ENCODE measurements around the gene CDK5.
A peak's percentile ranks its signal among the peaks of the same experiment; 100 is the strongest.

The CDK5 gene

DNA sequence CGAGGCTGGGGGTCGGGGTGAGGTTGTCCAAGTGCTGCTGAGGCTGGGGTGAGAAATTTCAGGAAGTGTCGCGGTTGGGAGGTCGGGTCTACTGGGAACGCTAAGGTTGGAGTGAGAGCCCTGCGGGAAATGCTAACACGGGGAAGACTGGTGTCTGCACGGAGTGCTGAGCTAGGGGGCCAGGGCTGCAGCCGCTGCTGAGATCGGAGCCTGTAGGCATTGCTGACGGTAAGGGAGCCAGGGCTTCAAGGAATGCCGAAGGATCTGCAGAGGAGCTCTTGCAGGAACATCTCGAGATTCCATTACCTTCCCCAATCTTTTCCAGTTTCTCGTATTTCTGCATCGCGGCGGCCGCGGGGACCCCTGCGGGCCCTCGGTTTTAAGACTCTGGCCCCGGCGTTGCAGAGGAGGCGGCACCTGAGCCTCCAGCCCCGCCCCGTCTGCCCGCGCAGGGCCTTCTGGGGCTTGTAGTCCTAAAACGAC is at the start of gene CDK5:
Gene CDK5 (minus strand): TSS at position 392 of the 483 bp plus-strand sequence. CDS start 49 bp downstream, at position 343.
- DNase-seq: no peak

DNA sequence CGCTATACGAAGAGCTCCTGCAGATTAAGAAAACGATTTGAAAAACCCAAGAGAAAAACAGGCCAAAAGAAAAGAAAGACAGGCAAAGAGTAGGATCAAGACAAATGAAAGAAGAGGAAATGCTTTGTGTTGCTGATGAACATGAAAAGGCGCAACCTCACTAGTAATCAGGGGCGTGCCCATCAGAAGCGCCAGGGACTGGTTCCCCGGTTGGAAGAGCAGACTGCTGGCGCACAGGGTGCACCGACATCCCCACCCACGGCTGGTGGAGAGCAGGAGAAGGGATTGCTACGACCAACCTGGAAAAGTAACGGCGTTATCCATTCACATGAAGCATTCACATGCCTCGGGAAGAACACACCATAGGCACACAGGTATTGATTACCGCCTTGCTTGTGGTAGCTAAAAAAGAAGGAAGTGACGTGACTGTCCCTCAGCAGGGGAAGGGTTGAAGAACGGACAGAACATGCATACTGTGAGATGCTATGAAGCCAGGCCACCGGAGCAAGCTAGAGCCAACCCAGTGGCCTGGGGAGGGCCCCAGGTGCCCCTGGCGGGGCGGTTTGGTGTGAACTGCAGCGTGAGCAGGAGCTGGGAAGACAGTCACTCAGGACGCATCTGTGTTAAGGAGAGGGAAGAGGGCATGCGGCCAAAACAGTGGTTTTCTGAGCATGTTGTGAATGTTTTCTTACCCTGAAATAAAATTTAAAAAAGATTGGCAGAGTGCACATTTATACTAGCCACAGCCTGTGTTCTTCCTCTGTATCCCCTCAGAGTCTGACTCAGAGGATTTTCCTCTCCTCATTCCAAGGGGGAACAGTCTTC is 46.9 kb upstream of the CDK5 start:
- no peak for DNase-seq

DNA sequence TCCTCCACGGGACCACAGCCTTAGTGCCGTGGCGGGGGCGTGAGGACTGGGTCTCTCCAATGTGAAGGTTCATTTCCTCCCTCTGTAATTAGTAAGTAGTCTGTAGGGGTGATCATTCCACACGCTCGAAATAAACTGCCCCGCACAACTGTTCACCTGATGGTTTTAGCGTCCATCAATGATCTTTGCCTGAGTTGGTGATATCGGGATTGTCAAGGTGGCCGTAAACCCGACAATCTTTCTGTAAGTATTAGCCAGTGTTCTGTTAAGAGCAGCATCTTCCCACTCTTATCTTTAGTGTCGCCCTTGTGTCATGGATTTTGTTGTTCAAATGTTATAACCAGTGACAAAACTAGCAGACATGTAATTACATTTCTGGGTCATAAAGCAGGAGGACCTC is 46.3 kb upstream of the CDK5 start:
- DNase-seq: no peak

DNA sequence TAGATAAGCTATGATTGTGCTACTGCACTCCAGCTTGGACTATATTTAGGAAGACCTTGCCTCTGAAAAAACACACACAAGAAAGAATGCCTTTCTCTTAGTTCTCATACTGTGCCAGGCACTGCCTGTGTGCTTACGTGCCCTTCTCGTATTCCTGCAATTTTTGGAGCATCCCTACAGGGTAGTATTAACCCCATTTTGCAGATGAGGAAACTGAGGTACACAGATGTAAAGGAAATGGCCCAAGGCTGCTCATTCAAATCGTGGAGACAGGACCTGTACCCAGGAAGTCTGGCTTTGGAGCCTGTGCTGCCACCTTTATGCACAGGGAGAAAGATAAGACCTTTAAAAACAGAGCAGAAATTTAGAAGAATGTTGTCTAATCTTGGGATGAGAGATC is 45.3 kb upstream of the CDK5 start:
- no peak for DNase-seq

DNA sequence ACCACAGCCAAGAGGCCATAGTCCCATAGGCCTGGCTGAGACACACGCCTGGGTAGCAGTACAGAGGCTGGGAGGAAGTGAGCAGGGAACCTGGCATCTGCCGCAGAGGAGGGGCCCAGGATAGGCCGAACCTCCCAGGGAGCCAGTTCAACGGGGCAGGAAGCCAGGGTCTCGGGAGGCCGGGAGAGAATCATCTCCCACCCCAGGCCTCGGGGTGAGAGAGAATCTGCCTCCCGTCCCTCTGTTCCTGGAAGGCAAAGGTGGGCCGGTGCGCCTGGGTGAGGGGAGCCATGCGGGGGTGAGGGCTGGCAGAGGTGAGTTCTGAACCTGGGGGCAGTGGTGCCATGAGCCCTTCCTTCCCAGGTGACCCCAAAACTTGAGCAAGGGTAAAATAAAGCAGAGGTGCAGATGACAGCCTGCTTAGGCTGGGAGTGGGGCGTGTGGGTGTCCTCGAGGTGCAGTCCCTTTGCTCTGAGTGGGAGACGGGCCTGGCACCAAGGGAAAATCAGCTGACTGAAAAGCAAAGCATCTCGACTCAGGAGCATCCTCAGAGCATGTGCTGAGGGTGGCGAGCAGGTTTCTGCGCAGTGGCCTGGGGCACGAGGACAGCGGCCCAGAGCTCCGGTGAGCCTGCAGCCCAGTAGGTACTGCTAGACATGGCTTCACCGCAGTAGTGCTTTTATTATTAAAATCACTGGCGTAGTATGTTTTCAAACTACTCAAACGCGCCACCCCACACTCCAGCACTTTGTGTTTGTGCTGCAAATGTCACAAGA is 44.1 kb upstream of the CDK5 start:
- DNase-seq: no peak

DNA sequence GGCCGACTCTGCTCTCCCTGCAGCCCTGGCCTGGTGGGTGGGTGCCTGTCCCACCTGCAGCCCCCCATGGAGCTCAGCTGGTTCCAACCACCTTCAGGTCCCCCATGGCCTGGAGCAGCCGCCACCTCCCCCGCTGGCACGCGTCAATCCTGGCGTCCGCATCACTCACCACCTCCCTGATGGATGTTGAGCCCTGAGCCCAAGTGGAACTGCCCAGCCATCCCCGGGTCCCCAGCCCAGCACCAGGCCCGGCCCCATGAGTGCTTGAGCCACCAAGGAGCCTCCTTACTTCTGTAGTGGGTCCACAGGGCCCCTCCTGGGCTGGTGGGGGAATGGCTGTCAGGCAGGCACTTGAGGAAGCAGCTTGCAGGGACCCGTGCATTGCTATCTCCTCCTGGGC is 43.2 kb upstream of the CDK5 start:
- no peak for DNase-seq

DNA sequence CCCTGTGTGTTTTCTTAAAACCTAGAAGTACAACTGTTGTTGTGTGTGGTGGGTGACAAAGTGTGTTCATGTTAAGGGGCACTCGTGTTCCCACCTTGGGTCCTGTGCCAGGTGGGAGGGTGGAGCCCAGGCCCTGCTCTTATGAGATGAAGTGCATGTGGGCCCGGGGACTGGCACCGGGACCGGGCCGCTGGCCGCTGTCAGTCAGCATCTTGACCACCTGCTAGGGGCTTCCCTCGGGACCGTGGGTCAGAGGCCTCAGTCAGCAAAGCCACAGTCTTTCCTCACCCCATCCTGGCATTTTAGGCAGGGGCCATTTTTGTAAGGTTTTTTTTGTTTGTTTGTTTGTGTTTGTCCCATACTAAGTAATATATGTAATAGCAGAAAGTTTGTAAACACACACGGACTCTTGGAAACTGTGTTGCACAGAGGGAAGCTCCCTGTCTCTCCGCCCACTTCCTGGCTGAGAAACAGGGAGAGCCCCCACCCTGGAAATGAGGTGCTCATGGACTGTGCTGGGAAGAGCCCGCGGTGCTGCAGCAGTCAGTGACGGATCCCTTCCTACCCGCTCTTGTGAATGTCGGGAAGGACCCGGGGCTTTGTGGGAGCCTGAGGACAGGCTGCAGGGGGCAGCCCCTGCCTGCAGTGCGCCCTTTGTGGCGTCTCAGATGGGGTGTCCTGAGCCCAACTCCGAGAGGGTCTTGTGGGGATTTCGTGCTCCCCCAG is 42.0 kb upstream of the CDK5 start:
- no peak for DNase-seq

DNA sequence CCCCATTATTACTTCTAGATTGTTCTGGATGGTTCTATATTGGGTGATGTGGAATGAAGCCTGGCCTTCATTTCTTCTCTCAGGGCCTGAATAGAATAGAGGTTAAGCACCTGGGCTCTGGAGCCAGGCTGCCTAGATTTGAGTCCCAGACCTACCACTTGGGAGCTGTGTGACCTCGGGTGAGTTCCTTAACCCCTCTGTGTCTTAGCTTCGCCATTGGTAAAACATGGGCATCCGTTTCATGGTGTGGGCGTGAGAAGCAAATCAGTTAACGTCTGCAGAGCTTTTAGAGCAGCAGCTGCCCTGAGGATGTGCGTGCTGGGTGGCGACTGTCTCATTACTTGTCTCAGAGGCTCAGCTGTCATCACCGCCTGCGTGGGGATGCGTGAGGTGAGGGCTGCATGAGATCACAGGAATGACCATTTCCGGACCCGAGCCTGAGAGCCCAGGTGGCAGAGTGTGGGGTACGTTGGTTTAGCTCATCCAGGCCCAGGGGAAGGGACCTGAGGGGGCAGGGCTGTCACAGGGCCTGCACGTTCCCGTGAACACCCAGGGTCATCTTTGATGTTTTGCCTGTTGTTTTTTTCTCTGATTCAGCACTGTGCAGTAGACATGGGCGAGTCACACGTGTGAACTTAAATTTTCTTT is 38.3 kb upstream of the CDK5 start:
- DNase-seq: no peak

DNA sequence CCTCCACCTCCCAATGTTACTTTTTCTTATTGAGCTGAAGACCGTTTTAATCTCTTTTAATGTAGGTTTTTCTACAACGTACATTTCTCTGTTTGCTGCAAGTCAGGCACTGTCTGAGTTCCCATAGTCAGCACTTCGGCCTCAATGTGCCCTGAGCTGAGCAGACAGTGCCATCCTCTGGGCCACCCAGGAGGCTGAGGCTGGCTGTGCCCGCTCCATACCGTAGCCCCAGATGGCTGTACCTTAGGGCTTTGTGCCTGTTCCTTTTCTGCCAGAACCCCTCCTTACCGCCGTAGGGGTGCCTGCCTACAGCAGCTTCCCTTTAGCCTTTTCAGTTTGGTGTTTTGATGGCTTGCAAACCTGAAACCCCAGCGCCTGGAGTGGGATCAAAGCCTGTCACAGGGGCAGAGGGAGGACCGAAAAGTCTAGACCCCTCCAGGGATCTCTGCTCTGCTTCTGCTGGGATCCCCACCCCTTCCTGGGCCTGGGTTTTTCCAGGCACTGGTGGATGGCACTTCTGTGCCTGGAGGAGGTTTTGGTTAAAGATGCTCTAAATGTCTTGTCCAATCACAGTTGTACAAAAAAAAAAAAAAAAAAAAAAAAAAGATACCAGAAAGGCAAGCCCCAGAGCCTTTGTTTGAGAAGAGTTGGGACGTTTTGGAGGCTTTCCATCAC is 37.6 kb upstream of the CDK5 start:
- DNase-seq: no peak

DNA sequence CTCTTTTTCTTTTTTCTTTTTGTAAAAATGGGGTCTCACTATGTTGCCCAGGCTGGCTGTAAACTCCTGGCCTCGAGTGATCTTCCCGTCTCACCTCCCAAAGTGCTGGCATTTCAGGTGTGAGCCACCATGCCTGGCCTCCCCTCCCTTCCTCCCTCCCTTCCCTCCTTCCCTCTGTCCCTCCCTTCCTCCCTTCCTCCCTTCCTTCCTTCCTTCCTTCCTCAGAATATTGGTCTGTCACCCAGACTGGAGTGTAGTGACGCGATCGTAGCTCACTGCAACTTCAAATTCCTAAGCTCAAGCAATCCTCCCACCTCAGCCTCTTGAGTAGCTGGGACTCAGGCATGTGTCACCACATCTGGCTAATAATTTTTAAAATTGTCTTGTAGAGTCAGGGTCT is 37.0 kb upstream of the CDK5 start:
- no peak for DNase-seq

DNA sequence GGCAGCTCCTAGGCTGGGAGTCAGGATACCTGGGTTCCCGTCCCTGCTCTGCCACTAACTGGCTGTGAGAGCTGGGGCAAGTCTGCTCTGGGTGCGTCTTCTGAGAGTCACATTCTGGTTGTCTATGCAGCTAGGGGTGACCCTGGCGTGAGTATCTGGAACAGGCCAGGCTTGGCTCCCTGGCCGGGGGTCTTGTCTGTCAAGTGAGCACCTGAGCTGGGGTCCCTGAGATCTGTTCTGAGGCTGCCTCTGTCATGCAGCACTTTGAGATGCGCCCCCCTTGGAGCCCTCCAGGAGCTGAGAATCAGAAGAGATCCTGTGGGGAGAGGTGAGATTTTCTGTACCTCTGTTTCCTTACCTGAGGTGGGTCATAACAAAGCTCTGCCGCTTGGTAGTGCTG is 36.1 kb upstream of the CDK5 start:
- no peak for DNase-seq

DNA sequence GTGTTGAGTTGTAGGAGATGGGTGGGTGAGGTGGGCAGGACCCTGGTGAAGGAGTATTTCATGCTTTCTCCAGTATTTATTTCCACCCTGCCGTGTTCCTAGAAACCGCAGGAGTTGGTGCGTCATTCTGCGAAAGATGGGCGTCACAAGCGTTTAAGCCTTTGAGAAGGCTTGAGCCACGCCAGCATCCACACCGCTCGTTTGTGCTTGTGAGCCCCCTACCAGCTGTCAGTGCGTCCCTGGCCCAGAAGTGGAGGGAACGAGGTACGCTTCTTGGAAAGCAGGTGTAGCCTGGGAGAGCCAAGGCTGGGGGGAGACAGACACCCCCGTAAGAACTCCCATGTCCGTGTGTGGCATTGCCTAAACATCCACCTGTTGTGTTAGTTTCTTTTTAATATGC is 34.3 kb upstream of the CDK5 start:
- DNase-seq: no peak

DNA sequence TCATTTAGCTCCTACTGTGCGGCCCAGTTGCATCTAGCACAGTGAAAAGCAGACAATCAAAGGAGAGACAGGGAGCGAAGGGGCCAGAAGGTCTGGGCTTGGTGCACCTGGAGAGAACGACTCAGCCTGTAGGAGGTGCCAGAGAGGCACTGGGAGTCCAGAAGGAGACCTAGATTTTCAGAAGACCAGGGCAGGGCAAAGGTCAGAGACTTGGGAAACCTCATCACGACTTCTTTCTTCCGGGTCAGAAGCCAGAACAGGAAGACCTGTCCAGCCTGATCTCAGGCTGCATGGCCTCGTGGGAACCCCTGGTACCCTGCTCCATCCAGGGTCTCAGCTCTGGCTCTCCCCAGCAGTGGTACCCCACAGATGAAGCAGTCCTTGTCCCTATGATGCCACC is 33.7 kb upstream of the CDK5 start:
- no peak for DNase-seq

DNA sequence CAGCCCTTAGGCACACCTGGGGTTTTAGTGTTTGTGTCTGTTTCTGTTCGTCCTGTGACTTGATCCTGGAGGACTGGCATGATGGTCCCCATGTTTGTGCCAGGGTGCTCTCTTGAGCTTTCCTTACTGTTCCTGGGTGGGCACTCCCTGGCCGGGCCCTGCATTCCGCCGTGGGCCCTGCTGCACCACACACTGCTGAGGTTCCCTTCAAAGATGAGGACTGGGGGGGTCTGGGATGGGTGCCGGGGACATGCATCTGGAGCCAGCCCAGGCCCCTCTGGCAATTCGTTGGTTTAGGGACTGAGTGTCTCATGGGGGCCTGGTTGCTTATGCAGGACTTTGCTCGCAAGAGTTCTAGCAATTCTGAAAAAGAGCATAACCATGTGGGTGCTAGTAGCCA is 33.3 kb upstream of the CDK5 start:
- no peak for DNase-seq

DNA sequence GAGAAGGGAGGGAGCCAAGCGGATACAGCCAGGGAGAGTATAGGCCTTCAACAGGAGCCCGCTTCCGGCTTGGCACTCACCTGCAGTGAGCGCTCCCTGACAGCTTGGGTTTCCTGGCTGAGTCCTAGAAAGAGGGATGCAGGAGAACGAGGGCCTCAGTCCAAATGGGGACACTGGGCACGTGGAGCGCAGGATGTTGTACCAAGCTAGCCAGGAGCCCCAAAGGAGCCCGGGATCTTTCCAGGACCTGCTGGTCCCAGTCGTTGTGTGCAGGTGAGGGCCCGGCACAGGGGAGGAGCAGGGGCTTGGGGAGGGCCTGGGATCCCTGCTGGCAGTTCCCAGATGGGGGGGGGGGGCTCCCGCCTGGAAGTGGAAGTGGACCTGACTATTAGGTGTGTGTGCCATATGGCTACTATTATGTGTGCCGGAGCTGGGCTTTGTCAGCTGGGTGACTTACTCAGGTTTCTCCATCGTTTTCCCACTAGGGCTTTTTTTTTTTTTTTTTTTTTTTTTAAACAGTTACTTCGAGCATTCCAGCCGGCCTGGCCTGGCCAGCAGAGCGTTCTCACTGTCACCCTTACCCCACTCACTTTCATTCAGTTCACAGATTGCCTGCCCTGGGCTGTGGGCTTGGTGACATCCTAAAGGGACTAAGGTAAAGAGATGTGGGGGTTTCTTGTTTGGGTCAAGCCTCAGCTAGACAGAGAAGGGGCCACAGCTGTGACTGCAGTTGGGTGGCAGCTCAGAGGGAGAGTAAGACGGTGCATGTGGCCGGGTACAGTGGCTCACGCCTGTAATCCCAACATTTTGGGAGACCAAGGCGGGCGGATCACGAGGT is 32.4 kb upstream of the CDK5 start:
- DNase-seq: no peak

DNA sequence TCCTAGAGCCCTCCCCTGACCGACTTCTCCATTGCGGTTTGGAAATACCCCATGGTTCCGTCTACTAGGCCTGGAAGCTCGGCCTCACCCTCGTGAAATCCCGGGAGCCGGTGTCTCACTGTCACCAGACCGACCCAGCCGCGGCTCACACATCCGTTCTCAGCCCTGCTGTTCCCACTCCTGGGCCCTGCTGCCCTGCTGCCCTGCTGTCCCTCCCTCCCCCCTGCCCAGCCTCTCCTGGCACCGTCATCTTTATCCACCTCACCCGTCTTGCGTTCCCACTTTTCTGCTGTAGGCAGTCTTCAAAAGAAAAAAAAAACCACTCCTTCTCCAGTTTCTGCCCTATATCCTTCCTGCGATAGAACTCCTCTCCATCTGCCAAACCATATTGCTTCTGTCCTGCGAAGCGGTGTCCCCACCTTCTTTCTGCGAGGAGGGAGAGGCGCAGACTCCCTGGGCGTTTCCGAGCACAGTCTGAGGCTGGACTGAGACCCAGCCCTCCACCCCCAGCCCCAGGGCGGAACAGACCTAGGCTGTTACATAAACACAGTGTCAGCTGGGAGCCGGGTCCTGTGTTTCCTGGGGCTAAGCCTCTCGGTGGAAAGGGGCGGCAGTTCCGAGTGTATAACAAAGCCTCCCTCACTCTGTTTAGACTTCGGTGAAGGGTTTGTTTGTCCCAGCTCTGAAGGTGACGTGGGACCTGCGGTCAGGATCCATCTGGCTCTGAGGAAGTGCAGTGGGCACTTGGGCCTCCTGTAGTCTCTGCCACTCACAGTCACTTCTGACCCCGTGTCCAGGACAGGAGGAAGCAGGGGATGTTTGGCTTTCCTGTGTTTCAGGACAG is 31.4 kb upstream of the CDK5 start:
- DNase-seq: peak; percentile 24 to 74

DNA sequence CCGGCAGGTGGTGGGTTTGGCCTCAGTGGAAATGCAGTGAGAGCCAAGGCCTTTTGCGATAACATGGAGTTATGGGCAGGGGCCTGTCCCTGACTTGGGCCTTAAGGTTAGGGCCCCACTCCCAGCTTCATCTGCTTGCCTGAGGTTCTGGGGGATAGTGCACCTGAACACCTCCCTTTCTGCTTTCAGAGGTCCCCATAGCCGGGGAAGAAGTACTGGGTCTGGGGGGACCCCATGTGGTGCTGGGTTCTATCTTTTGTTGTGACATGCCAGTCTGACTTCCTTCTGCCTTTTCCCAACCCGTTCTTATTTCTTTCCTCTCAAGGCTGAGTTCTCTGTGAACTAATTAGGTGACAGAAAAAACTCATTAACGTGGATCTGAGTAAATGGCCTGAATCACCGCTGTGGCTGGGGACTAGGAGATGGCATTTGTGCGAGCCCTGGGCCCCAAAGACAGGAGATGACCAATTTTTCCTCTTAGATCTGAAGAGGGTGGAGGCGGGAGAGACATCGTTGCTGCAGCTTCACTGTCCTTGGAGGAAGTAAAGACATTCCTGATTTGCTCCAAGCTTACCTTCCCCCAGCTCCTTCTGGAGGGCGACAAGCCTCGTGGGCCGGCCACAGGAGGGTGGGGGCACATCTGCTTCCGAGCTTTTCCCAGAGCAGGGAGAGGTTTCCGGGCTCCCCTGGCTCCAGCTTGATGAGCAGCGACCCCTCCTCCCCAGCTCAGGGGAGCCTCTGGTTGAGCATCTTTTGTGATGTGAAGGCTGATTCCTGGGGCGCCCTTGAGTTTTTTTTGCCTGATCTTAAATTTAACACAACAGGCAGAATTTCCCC is 30.5 kb upstream of the CDK5 start:
- DNase-seq: no peak

DNA sequence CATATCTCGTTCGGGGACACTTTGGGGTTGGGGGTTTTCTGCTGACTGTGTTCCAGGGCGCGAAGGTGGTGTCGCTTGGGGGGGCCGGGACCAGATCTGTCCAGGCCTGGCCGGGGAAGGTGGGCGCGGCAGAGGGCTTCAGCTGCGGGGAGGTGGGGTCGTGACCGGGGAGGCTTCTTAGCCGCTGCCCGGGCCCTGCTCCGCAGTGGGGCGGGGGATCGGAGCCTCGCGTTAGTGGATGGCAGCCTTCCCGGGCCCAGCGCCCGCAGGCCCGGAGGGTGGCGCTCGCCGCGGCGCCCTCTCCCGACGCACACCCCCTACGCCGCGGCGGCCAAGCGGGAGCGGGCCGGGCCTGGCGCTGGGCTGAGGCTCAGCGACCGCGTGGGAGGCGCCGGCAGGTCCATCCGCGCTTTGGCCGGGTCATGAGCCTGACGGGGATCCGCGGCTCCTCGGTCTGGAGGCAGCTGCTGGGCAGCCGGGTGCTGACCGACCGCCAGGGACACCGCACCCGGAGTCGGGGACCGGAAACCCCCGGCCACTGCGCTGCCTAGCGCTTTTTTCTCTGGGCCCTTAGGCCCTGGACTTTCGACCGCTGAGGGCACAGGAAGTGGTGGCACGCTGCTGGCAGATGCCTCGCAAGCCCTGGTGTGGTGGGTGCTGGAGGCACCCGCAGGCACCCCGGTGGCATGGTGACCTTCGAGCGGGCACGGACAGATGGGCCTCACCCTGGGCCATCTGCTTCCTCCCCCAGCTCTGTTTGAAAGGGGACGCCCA is 29.7 kb upstream of the CDK5 start:
- peak in 1 of 2 donors; percentile 34 for DNase-seq

DNA sequence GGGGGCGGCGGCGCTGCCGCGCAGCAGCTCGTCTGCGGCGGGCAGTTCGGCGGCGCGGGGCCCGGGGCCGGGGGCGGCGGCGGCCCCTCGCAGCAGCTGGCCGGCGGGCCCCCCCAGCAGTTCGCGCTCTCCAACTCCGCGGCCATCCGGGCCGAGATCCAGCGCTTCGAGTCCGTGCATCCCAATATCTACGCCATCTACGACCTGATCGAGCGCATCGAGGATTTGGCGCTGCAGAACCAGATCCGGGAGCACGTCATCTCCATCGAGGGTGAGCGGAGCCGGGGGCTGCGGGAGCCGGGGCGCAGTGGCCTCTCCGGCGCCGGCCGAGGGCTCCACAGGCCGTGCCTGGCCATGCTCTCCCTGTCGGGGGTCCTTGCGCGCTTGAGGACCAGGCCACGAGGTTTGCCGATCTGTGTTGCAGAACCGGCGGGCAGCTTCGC is 29.1 kb upstream of the CDK5 start:
- DNase-seq: peak in 1 of 2 donors; percentile 28
